Stomach (tissue), 4 donors: ENCODE measurements around the gene PLAAT5.

ENCODE experiments used
- EP300 ChIP-seq: sonication (generic); formaldehyde crosslinking; IDR thresholded peaks from one replicate; pipeline ENCODE4 v1.6.1; 2017; ENCODE audit warnings: antibody characterized with exemption
- POLR2A ChIP-seq, 4 donors: fragments of 450-650 bp; IDR thresholded peaks; one replicate each; pipeline ENCODE4 v1.6.1; 2016; ENCODE audit warnings: antibody characterized with exemption in 4 of 4, control low read depth in 2 of 4, mild to moderate bottlenecking in 1 of 4, moderate library complexity in 1 of 4
- POLR2AphosphoS5 ChIP-seq, 3 donors: sonication (generic); formaldehyde crosslinking; IDR thresholded peaks; one replicate each; pipeline ENCODE4 v1.6.1; 2016; ENCODE audit warnings: antibody characterized with exemption in 3 of 3
- TF ChIP-seq, protein P1 (sequence below), 7 experiments: fragments of 450-650 bp in 4 of 7; fragments of 200-600 bp in 3 of 7; sonication (generic) in 3 of 7; IDR thresholded peaks; one replicate each; pipeline ENCODE4 v1.5.1; 2016 to 2019; ENCODE audit warnings: antibody characterized with exemption in 7 of 7, control low read depth in 2 of 7, mild to moderate bottlenecking in 1 of 7

DNA sequence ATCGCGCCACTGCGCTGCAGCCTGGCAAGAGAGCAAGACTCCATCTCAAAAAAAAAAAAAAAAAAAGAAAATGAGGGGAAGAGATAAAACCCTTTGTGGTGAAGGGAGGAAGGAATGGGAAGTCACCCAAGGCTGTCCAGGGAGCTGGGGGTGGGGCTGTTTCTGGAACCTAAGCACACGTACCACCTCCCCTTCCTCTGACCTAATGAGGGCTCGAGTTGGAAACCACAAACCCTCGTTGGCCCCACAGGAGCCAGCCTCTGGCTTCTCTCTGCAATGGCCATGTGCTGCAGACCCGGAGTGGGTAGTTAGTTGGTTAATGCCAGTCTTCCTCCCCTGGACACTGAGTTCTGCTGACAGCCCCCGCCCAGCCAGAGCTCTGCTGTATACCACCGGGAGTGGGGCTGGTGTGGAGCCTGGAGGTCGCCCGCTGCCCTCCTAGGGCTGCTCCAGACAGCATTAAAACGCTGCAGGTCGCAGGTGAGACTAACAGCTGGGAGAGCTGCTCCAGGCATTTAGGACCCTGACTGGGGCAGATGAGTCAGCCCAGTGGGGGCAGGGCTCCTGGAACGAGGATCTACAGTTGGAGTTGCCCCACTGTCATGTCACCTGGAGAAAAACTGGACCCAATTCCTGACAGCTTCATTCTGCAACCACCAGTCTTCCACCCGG is 15.0 kb upstream of the PLAAT5 start, which contains the start of gene LGALS12:
- TF ChIP-seq POLR2A (IDR thresholded peaks at IDR 0.05) (no peak), EP300 (no peak), POLR2AphosphoS5 (IDR thresholded peaks at IDR 0.05) (no peak)
- TF ChIP-seq, protein P1, sequence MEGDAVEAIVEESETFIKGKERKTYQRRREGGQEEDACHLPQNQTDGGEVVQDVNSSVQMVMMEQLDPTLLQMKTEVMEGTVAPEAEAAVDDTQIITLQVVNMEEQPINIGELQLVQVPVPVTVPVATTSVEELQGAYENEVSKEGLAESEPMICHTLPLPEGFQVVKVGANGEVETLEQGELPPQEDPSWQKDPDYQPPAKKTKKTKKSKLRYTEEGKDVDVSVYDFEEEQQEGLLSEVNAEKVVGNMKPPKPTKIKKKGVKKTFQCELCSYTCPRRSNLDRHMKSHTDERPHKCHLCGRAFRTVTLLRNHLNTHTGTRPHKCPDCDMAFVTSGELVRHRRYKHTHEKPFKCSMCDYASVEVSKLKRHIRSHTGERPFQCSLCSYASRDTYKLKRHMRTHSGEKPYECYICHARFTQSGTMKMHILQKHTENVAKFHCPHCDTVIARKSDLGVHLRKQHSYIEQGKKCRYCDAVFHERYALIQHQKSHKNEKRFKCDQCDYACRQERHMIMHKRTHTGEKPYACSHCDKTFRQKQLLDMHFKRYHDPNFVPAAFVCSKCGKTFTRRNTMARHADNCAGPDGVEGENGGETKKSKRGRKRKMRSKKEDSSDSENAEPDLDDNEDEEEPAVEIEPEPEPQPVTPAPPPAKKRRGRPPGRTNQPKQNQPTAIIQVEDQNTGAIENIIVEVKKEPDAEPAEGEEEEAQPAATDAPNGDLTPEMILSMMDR (IDR thresholded peaks at IDR 0.05), result no peak
